Stomach (tissue), 4 donors: ENCODE data around the gene TMEM74B.

ENCODE experiments used
- POLR2A ChIP-seq, 4 donors: fragments of 450-650 bp; IDR thresholded peaks; one replicate each; pipeline ENCODE4 v1.6.1; 2016; ENCODE audit warnings: antibody characterized with exemption in 4 of 4, control low read depth in 2 of 4, mild to moderate bottlenecking in 1 of 4, moderate library complexity in 1 of 4
- POLR2AphosphoS5 ChIP-seq, 3 donors: sonication (generic); formaldehyde crosslinking; IDR thresholded peaks; one replicate each; pipeline ENCODE4 v1.6.1; 2016; ENCODE audit warnings: antibody characterized with exemption in 3 of 3

DNA sequence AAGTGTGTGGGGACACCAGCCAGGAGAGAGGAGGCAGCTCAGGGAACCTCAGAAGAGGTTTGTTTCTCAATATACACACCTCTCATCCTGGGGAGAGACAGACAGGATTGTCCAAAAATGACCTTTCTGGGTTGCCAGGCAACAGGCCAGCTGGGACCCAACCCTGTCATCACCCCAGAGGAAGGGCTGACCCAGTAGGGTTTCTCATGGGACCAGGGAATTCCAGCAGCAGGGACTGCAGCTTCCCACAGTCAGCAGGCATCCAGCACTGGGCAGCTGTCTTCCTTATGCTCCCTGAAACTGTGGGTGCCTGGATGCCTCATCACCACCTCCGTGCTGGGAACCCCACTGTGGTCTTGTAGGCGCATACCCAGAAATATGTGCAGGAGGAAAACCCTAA is 19.8 kb upstream of the TMEM74B start:
- TF ChIP-seq POLR2A (IDR thresholded peaks at IDR 0.05) (no peak), POLR2AphosphoS5 (IDR thresholded peaks at IDR 0.05) (no peak)
